Upper lobe of left lung (tissue), 4 donors: Measurements from ENCODE around the gene L1TD1.

Source experiments
- EP300 ChIP-seq, 4 donors: sonication (generic); formaldehyde crosslinking; IDR thresholded peaks; one replicate each; pipeline ENCODE4 v1.5.1; 2017; ENCODE audit warnings: antibody characterized with exemption in 4 of 4, control low read depth in 2 of 4
- POLR2A ChIP-seq, 4 donors: fragments of 450-650 bp; IDR thresholded peaks; one replicate each; pipeline ENCODE4 v1.5.1; 2016 to 2017; ENCODE audit warnings: antibody characterized with exemption in 4 of 4, mild to moderate bottlenecking in 2 of 4
- POLR2AphosphoS5 ChIP-seq, 2 donors: sonication (generic); formaldehyde crosslinking; IDR thresholded peaks; one replicate each; pipeline ENCODE4 v1.5.1; 2017; ENCODE audit warnings: antibody characterized with exemption in 2 of 2

DNA sequence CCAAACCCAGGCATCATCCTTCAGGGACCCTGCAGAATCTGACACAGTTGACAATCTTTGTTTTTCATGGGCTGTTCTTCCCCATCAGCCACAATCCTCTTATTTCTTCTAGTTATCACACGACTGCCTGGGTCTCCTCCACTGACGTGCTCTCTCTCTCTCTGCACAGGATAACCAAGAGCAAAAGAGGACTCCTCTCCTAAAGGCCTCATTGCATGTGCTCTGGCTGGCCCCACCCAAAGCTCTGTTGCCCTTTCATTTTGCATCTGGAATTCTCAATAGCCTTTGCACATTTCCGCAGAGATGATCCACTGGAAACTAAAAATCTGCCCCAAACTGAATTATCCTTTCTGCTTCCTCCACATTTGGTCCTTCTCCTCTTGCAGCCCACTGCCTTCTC lies 66.0 kb downstream of the L1TD1 start:
- no peak for TF ChIP-seq POLR2A (IDR thresholded peaks at IDR 0.05)
- TF ChIP-seq POLR2AphosphoS5 (IDR thresholded peaks at IDR 0.05), result no peak
- no peak for TF ChIP-seq EP300 (IDR thresholded peaks at IDR 0.05)
